Cardiac fibroblast (primary cell): ENCODE measurements around the gene NFRKB.

Experiments
- DNase-seq, 2 donors: peaks; one replicate each; pipeline versions ENCODE4 v3.0.0 to v3.0.0-alpha.2; 2010; ENCODE audit warnings: low read depth in 2 of 2
- H3K4me3 ChIP-seq, 2 donors: replicated peaks in 1 of 2; 1 replicate in 1 of 2; 2 replicates in 1 of 2; pipeline ENCODE4 v1.5.1; 2011; ENCODE audit warnings: low read depth in 2 of 2, low read length in 2 of 2, mild to moderate bottlenecking in 2 of 2, moderate library complexity in 1 of 2
- TF ChIP-seq, protein P1 (sequence below): IDR thresholded peaks from one replicate; pipeline ENCODE4 v1.5.1; 2011; ENCODE audit warnings: low read depth, mild to moderate bottlenecking, low read length, inconsistent platforms

The NFRKB gene

DNA sequence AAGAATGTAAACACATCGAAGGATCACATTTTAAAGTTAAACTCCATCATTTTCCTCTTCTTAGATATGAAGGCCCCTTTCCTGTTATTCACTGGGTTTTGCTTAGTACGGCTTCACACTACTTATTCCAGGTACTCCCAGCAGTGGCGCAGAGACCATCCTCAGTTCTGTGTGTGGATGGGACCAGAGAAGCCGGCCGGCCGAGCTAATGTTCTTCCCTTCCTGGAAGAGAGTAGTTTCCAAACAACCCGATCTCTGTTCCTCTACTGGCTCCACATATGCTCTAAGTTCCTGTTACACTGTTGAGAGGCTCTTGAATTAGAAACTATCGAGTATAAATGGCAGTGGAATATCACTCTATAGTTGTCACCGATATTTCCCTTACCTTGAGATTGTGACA, 684 bp upstream of the NFRKB start:
- peak overlapping the region; percentile 61 to 90 for H3K4me3 ChIP-seq
- TF ChIP-seq, protein P1, sequence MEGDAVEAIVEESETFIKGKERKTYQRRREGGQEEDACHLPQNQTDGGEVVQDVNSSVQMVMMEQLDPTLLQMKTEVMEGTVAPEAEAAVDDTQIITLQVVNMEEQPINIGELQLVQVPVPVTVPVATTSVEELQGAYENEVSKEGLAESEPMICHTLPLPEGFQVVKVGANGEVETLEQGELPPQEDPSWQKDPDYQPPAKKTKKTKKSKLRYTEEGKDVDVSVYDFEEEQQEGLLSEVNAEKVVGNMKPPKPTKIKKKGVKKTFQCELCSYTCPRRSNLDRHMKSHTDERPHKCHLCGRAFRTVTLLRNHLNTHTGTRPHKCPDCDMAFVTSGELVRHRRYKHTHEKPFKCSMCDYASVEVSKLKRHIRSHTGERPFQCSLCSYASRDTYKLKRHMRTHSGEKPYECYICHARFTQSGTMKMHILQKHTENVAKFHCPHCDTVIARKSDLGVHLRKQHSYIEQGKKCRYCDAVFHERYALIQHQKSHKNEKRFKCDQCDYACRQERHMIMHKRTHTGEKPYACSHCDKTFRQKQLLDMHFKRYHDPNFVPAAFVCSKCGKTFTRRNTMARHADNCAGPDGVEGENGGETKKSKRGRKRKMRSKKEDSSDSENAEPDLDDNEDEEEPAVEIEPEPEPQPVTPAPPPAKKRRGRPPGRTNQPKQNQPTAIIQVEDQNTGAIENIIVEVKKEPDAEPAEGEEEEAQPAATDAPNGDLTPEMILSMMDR = no peak
- DNase-seq = no peak

DNA sequence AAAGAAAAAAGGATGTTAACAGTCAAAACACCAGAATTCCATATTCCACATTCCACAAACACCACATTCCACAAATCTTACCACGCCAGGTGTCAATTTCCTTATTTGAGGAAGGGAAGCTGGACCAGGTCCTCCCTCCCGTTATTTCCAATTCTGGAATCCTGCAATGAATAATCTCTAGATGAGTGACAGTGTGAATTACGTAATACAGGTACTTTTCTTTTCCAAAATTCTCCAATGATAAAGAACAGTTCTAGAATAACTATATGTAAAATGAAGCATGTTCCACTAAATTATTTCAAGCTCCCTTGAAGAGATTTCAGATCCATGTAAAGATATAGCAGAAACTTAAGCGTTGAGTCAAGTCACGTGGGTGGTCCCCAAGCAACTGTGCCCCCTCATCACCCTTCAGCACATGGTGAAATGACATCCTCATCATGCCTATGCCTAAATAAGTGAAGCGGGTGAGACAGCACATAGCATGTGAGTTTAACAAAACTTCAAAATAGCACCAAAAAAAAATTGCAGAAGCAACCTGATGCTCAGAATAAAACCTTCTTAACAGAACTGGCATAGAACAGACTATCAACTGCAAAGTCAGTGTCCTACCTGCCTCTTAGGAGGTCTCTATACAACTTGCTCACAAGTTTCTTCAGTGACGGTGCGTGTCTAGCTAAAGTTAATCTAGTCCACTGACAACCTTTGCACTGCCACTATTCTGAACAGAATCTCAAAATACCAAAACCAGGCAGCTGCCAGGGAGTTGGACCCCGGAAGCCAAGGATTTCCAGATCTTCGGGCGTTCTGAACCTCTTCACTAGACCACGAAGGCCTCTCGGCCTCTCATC, 876 bp downstream of the NFRKB start:
- DNase-seq = peak in 1 of 2 donors; percentile 8
- peak overlapping the region; percentile 87 to 90 for H3K4me3 ChIP-seq
- TF ChIP-seq, protein P1 = no peak

DNA sequence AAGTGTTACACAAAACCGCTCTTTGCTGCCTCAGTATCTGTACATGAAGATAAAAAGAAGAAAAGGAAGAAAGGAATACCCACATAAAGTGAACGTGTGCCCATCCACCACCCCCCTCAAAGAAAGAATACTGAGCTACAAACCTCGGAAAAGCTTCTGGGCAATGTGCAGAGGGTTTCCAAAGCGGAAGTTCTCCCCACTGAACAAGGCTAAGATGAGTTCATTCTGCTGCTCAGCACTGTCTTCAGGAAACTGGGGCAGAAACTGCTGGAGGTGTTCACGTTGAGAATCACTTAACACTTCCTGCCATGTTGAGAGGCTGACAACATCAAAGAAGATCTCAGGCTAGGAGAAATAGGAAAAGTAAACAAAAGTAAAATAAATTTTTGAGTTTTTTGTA, 6.9 kb downstream of the NFRKB start:
- no peak for DNase-seq
- TF ChIP-seq, protein P1 = no peak
- no peak overlapping the region for H3K4me3 ChIP-seq

DNA sequence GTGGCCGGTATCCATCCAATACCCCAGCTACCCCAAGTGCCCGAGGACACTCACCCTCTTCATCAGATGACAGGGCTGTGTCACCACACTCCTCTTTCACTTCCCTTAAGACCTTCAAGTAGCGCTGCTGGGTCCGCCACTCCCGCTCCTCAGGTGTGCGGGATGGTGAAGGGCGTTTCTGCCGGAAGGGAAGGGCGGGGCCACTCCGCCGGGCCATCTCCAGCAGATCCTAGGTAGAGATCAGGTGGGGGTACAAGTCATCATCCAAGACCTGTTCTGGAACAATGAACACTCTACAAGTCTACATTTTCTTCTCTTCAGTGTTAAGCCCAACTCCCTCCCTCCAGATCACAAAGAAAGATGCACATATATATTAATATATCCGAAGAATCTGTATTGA, 10.0 kb downstream of the NFRKB start:
- DNase-seq = no peak
- no peak overlapping the region for H3K4me3 ChIP-seq
- TF ChIP-seq, protein P1 = no peak

DNA sequence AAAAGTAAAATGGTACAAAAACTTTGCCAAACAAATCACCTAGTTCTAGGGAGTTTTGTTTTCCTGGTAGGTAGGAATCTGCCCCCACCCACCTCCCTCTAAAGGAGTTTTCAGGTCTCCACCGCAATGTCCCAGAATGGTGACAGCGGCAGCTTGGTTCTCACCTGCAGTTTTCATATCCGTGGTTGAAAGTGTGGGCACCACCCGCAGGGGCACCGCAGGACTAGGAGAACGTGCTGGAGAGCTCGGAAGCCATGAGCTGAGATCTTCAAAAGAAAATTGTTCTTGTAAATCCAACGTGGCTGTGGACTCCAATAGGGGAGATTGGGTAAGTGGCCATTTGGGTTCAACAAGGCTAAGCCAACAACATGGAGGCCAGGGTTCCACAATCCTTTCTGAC, 10.8 kb downstream of the NFRKB start:
- no peak for DNase-seq
- TF ChIP-seq, protein P1 = no peak
- H3K4me3 ChIP-seq = no peak overlapping the region

DNA sequence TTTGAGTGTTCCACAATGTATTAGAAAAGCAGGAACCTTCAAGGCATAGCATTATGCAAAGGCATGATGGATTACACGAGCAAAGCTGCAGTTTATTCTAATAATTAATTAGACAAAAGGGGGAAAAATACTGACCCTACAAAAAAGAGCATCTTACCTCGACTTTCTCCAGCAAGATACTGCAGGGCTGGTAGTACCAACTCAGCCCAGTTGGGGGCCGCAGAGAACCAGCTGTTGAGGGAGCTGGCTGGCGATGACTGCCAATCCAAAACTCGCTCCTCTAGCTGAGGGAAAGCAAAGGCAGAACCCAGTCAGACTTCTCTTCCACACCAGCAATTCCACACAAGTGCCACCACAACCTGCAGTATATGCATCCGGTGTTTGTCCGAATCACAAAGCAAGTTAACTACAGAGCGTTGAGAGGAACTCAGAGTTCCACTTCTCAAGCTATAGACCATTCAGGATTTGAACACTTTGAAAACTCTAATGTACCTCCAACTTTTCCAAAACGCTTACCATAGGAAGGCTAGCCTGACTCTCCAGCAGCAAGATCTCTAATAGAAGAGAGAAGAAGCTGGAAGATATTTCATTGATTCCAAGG, 13.7 kb downstream of the NFRKB start:
- H3K4me3 ChIP-seq = no peak overlapping the region
- TF ChIP-seq, protein P1 = peak; percentile 77
- peak; percentile 37 to 42 for DNase-seq
